ENCODE measurements around the gene TEK.

DNA sequence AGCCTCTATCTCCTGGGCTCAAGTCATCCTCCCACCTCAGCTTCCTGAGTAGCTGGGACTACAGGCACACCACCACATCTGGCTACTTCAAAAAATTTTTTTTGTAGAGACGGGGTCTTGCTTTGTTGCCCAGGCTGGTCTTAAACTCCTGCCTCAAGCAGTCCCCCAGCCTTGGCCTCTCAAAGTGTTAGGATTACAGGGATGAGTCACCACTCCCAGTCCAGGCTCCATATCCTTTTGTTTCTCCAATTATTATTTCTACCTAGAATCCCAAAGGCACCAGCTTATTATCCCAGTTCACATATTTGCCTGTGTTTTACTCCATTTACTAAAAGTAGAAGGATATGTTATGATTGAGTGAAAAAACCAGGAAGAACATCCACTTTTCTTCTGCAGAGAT, 84.9 kb downstream of the TEK start:
- TF ChIP-seq, protein P1, sequence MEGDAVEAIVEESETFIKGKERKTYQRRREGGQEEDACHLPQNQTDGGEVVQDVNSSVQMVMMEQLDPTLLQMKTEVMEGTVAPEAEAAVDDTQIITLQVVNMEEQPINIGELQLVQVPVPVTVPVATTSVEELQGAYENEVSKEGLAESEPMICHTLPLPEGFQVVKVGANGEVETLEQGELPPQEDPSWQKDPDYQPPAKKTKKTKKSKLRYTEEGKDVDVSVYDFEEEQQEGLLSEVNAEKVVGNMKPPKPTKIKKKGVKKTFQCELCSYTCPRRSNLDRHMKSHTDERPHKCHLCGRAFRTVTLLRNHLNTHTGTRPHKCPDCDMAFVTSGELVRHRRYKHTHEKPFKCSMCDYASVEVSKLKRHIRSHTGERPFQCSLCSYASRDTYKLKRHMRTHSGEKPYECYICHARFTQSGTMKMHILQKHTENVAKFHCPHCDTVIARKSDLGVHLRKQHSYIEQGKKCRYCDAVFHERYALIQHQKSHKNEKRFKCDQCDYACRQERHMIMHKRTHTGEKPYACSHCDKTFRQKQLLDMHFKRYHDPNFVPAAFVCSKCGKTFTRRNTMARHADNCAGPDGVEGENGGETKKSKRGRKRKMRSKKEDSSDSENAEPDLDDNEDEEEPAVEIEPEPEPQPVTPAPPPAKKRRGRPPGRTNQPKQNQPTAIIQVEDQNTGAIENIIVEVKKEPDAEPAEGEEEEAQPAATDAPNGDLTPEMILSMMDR (IDR thresholded peaks at IDR 0.05; ENCODE audit: insufficient read depth, low read depth, low read length): no peak
- TF ChIP-seq EZH2 (IDR thresholded peaks at IDR 0.05; ENCODE audit: insufficient read depth, low read length): no peak
